Heart left ventricle (tissue), 13 donors: Measurements from ENCODE around the gene PIGC.

ENCODE experiments used
- POLR2A ChIP-seq, 2 donors: fragments of 450-650 bp; IDR thresholded peaks; one replicate each; pipeline ENCODE4 v1.6.1; 2017; ENCODE audit warnings: antibody characterized with exemption in 2 of 2, mild to moderate bottlenecking in 2 of 2, moderate library complexity in 2 of 2
- TF ChIP-seq, protein P1 (sequence below), 12 donors: fragments of 200-600 bp; sonication (generic) in 4 of 12; IDR thresholded peaks; one replicate each; pipeline versions ENCODE4 v1.5.0 to v1.8.0; 2018 to 2022; ENCODE audit warnings: antibody characterized with exemption in 12 of 12, mild to moderate bottlenecking in 5 of 12
- donor health status: ischemic (EF 13 %, LVEDD 7.1; RV severe dilation, severe dysfunction).
- donor health status: DM: no; HTN: yes; CAD: no.
- donor health status: DM: no; HTN: no; CAD: no.
- donor health status: ischemic (EF 25% LVEDD 6.9; RV normal size, moderate dysfunction).
- donor health status: ischemic (EF 25% LVEDD 5.7; RV mildly dilated, moderate dysfunction).
- donor health status: ischemic (EF 35%, LVEDD 5.7; RV mildly dilated, moderate dysfunction).
- donor health status: nonischemic (EF 11% LVEDD 7.7; RV severe dilation, severe dysfunction).
- donor health status: DM: yes; HTN: yes; CAD: no.
- donor health status: PGD.
- donor health status: ischemic (EF 29% LVEDD 5.4; RV normal size, mild dysfunction).
- donor health status: nonischemic (EF 23%, LVEDD 6.1; RV moderate dilation, normal function).

GRCh38 chr1:172472495-172472894, 28.6 kb upstream of the PIGC start:
- no peak for TF ChIP-seq POLR2A (IDR thresholded peaks at IDR 0.05)
- TF ChIP-seq, protein P1, sequence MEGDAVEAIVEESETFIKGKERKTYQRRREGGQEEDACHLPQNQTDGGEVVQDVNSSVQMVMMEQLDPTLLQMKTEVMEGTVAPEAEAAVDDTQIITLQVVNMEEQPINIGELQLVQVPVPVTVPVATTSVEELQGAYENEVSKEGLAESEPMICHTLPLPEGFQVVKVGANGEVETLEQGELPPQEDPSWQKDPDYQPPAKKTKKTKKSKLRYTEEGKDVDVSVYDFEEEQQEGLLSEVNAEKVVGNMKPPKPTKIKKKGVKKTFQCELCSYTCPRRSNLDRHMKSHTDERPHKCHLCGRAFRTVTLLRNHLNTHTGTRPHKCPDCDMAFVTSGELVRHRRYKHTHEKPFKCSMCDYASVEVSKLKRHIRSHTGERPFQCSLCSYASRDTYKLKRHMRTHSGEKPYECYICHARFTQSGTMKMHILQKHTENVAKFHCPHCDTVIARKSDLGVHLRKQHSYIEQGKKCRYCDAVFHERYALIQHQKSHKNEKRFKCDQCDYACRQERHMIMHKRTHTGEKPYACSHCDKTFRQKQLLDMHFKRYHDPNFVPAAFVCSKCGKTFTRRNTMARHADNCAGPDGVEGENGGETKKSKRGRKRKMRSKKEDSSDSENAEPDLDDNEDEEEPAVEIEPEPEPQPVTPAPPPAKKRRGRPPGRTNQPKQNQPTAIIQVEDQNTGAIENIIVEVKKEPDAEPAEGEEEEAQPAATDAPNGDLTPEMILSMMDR (IDR thresholded peaks at IDR 0.05): no peak
